HG02642 (cell line): Measurements from ENCODE around the gene LRRC56.

ENCODE experiments used
- ATAC-seq: cut with Tn5 transposase; IDR thresholded peaks from one replicate; pipeline ENCODE4 v1.9.1; 2021; ENCODE audit warnings: mild to moderate bottlenecking; ENCODE audit not compliant: unreplicated experiment, poor library complexity

Gene LRRC56

GRCh38 chr11:518463-519202 is 18.7 kb upstream of the LRRC56 start:
- ATAC-seq, result peak; percentile 91

GRCh38 chr11:520428-521176 is 16.7 kb upstream of the LRRC56 start:
- ATAC-seq, result no peak

GRCh38 chr11:521177-521688 is 16.1 kb upstream of the LRRC56 start:
- no peak for ATAC-seq

DNA sequence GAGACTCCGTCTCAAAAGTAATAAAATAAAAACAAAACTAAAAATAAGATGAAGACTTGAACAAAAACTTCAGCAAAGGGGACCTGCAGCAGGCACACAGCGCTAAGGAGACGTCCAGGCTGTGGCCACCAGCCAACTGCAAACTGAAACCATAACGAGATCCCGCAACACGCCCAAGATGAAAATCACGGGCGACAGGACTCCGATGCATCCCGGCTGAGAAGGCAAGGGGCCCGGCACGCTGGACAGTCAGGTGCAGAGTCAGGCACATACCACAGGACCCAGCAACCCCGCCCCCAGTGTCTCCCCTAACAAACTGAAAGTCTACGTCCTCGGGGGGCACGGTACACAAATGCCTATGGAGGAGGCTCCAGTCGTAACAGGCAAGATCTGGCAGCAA is 11.1 kb upstream of the LRRC56 start:
- no peak for ATAC-seq

- ATAC-seq, result no peak
Observed at GRCh38 chr11:528166-528814, 9.0 kb upstream of the LRRC56 start.

DNA sequence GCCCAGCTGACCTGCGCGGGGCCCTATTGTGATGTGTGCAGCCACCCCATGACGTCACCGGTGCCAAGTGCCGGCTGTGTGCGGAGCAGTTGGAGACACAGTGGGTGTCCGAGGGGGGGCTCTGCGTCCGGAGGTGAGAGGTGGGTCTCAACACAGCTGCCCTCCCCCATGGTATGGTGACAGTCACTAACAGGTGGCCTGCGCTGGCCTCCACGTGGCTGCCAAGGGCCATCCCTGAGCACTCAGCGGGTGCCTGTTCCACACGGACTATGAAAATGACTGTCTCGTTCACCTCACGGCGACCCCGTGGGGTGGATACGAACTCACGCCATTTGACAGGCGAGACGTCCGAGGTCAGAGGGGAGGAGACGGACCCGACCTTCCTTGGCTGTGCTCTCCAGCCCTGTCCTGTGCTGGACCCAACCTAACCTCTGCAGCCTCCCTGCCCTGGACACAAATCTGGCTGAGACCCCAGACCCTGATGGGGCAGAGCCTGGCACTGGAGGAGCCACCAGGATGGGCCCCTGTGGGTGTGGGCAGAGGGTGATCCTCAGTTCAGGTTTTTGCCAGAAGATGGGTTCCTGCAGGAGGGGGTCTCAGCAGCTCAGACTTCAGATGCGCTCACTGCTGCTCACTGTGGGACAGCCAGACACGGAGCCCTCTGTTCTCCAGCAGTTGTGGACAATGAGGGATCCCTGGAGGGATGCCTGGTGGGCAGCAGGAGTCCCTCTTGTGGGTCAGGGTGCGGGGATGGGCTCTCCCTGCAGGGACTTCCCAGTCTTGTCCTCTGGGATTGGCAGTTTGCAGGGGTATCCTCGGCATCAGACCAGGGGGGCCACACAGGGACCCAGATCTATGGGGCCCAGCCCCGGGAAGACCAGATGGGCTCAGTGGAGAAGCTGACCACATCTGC is 8.3 kb upstream of the LRRC56 start:
- ATAC-seq, result no peak

GRCh38 chr11:529728-530411 is 7.5 kb upstream of the LRRC56 start:
- no peak for ATAC-seq

- no peak for ATAC-seq
Observed at GRCh38 chr11:530960-531831, 6.1 kb upstream of the LRRC56 start.

GRCh38 chr11:531919-532526 is 5.3 kb upstream of the LRRC56 start:
- no peak for ATAC-seq

DNA sequence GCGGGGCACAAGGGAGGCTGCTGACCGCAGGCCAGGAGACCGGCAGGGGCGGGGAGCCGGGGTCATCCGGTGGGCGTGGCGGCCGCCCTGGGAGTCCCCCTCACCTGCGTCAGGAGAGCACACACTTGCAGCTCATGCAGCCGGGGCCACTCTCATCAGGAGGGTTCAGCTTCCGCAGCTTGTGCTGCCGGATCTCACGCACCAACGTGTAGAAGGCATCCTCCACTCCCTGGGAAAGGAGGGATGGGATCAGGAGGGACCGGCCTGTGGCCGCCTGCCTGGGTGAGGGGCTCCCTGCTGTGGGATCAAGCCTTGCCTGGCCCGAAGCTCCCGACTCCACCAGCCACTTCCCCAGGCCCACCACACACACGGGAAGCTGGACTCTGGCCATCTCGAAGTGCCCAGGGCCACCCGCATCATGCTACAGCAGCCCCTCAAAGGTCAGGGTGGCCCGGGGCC is 4.8 kb upstream of the LRRC56 start:
- no peak for ATAC-seq

DNA sequence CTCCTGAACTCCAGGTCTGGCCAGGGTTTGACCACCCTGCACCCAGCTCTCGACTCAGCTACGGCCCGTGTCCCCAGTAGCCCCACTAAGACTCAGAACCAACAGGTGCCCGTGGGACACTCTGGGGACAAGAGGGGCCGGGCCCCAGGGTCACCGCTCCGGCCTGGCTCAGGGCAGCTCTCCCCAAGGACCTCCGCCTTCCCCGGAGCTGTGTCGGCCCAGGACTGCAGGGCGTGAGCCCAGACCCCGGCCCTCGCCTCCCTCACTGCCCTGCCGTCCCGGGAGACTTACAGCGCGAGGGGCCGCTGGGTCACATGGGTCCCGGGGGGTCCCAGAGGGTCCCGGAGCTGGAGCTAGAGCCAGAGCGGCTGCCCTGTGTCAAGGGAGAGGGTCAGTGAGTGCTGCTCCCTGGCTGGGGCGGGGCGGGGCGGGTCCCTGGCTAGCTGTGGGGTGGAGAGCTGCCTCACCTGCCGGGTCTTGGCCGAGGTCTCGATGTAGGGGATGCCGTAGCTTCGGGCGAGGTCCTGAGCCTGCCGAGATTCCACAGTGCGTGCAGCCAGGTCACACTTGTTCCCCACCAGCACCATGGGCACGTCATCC is 4.2 kb upstream of the LRRC56 start:
- no peak for ATAC-seq

DNA sequence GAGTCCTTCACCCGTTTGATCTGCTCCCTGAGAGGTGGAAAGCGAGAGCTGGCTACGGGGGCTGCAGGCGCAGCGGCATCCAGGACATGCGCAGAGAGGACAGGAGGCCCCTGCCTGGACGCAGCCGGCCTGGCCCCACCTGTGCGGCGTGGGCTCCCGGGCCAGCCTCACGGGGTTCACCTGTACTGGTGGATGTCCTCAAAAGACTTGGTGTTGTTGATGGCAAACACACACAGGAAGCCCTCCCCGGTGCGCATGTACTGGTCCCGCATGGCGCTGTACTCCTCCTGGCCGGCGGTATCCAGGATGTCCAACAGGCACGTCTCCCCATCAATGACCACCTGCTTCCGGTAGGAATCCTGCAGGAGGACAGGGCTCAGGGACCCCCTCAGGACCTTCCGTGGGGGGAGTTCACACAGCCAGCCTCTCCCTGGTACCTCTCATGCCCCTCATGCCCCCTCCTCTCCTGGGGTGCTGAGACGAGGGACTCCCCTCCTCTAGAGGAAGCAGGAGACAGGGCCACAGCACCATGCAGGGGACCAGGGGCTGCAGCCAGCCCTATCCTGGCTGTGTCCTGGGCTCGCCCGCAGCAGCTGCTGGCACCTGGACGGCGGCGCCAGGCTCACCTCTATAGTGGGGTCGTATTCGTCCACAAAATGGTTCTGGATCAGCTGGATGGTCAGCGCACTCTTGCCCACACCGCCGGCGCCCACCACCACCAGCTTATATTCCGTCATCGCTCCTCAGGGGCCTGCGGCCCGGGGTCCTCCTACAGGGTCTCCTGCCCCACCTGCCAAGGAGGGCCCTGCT is 3.5 kb upstream of the LRRC56 start:
- no peak for ATAC-seq

- ATAC-seq, result peak; percentile 3
Observed at GRCh38 chr11:534396-535209, 2.7 kb upstream of the LRRC56 start.

DNA sequence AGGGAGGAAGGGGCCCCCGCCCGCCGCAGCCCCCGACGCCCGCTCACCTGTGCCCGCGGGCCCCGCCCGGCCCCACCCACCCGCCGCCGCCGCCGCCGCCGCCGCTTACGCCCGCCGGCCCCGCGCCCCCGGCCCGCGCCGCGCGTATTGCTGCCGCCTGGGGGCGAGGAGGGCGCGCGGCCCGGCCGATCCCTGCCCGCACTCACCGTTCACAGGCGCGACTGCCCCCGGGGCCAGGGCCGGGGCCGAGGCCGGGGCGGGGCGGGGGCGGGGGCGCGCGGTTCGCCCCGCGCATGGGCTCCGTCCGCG is 2.2 kb upstream of the LRRC56 start:
- no peak for ATAC-seq

GRCh38 chr11:535519-536454 is 1.5 kb upstream of the LRRC56 start, which contains the start of gene HRAS:
TSS of gene HRAS (minus strand) at chr11:535576.
- ATAC-seq, result peak; percentile 73
